Esophagus muscularis mucosa (tissue), 3 donors: ENCODE data around the gene TMEM176A.

ENCODE experiments used
- CTCF ChIP-seq, 3 experiments: fragments of 200-600 bp in 2 of 3; fragments of 450-650 bp in 1 of 3; sonication (generic) in 2 of 3; IDR thresholded peaks; one replicate each; pipeline ENCODE4 v1.5.1; 2017 to 2019; ENCODE audit warnings: antibody characterized with exemption in 3 of 3, mild to moderate bottlenecking in 2 of 3, moderate library complexity in 1 of 3
- EP300 ChIP-seq: sonication (generic); formaldehyde crosslinking; IDR thresholded peaks from one replicate; pipeline ENCODE4 v1.6.1; 2017; ENCODE audit warnings: antibody characterized with exemption

GRCh38 chr7:150799156-150799555 lies 1.4 kb upstream of the TMEM176A start:
- TF ChIP-seq CTCF (IDR thresholded peaks at IDR 0.05) (no peak), EP300 (no peak)
